Endothelial cell (in vitro differentiated cells): ENCODE results near the gene UGT1A6. TPM values are rescaled to one million over a fixed set of nuclear protein-coding genes. Genes with fewer than 3 reads are reported as not detected.

Experiments used
- DNase-seq: peaks from one replicate; pipeline ENCODE4 v3.0.0; 2021; ENCODE audit warnings: low spot score
- H3K27ac Mint-ChIP-seq: one replicate; pipeline ENCODE4 v1.8.0; 2021; ENCODE audit warnings: mixed read lengths, inconsistent platforms; ENCODE audit not compliant: unreplicated experiment
- H3K27me3 Mint-ChIP-seq: one replicate; pipeline ENCODE4 v1.8.0; 2021; ENCODE audit warnings: mild to moderate bottlenecking, moderate library complexity, mixed read lengths, inconsistent platforms; ENCODE audit not compliant: unreplicated experiment
- H3K36me3 Mint-ChIP-seq: one replicate; pipeline ENCODE4 v1.8.0; 2021; ENCODE audit warnings: mild to moderate bottlenecking, low read depth, mixed read lengths, inconsistent platforms; ENCODE audit not compliant: unreplicated experiment
- H3K4me1 Mint-ChIP-seq: one replicate; pipeline ENCODE4 v1.8.0; 2021; ENCODE audit warnings: mild to moderate bottlenecking, mixed read lengths, inconsistent platforms; ENCODE audit not compliant: unreplicated experiment
- H3K4me3 Mint-ChIP-seq: one replicate; pipeline ENCODE4 v1.8.0; 2021; ENCODE audit warnings: mild to moderate bottlenecking, mixed read lengths, inconsistent platforms; ENCODE audit not compliant: unreplicated experiment
- H3K9me3 Mint-ChIP-seq: one replicate; pipeline ENCODE4 v1.8.0; 2021; ENCODE audit warnings: mixed read lengths, inconsistent platforms; ENCODE audit not compliant: unreplicated experiment
- total RNA-seq: library from RNA; stranded (reverse); fragmentation: NEBNext Ultra II Directional; extraction: Animal tissue kit (Norgen Biotek cat#: 25700); gene quantifications from one replicate; pipeline ENCODE4 v1.2.1, GENCODE V29; 2021; ENCODE audit not compliant: unreplicated experiment
- TF ChIP-seq, protein P1 (sequence below): fragments of 200-600 bp; sonication (generic); IDR thresholded peaks from one replicate; pipeline ENCODE4 v1.5.0; 2021; ENCODE audit warnings: antibody characterized with exemption; ENCODE audit not compliant: unreplicated experiment

The UGT1A6 gene
- total RNA-seq, 1 donor from 2014 or later: not detected

- no peaks in the 10 kb centered on the region for H3K27me3 Mint-ChIP-seq
- no peaks in the 10 kb centered on the region for H3K36me3 Mint-ChIP-seq
- no peaks in the 10 kb centered on the region for H3K9me3 Mint-ChIP-seq
- H3K27ac Mint-ChIP-seq: no peak overlapping the region
- no peak overlapping the region for H3K4me3 Mint-ChIP-seq
- no peaks in the 10 kb centered on the region for H3K4me1 Mint-ChIP-seq
- TF ChIP-seq, protein P1, sequence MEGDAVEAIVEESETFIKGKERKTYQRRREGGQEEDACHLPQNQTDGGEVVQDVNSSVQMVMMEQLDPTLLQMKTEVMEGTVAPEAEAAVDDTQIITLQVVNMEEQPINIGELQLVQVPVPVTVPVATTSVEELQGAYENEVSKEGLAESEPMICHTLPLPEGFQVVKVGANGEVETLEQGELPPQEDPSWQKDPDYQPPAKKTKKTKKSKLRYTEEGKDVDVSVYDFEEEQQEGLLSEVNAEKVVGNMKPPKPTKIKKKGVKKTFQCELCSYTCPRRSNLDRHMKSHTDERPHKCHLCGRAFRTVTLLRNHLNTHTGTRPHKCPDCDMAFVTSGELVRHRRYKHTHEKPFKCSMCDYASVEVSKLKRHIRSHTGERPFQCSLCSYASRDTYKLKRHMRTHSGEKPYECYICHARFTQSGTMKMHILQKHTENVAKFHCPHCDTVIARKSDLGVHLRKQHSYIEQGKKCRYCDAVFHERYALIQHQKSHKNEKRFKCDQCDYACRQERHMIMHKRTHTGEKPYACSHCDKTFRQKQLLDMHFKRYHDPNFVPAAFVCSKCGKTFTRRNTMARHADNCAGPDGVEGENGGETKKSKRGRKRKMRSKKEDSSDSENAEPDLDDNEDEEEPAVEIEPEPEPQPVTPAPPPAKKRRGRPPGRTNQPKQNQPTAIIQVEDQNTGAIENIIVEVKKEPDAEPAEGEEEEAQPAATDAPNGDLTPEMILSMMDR: no peak
- DNase-seq: no peak
These were observed 72.1 kb downstream of the UGT1A6 start for GRCh38 chr2:233764761-233765160.

- Mint-ChIP-seq H3K4me3 (no peak overlapping the region), H3K4me1 (no peaks in the 10 kb centered on the region), H3K27ac (no peak overlapping the region), H3K27me3 (no peaks in the 10 kb centered on the region), H3K9me3 (no peaks in the 10 kb centered on the region), H3K36me3 (no peaks in the 10 kb centered on the region)
- no peak for DNase-seq
- TF ChIP-seq, protein P1: no peak
These were observed 73.7 kb downstream of the UGT1A6 start for GRCh38 chr2:233766416-233766815.

- H3K27ac Mint-ChIP-seq: no peak overlapping the region
- no peaks in the 10 kb centered on the region for H3K4me1 Mint-ChIP-seq
- TF ChIP-seq, protein P1: no peak
- no peaks in the 10 kb centered on the region for H3K27me3 Mint-ChIP-seq
- H3K36me3 Mint-ChIP-seq: no peaks in the 10 kb centered on the region
- no peaks in the 10 kb centered on the region for H3K9me3 Mint-ChIP-seq
- no peak for DNase-seq
- no peak overlapping the region for H3K4me3 Mint-ChIP-seq
These were observed 75.4 kb downstream of the UGT1A6 start for GRCh38 chr2:233768076-233768475.

DNA sequence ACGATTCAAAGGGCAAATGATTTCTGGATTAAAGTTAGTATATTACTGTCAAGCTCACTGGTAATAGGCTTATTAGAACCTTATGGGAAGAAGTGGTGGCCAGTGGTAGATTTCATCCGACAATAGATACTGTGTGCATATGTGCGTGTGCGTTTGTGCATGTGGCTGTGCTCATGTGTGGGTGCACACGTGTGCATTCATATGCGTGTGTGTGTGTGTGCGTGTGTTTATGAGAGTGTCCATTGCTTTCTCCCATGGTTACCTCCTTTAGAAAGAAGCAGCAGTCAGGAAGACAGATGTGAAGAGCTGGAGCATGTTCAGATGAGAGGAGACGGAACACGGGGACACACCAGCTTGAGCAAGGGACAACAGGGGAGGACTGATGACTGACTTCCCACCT is 76.6 kb downstream of the UGT1A6 start:
- Mint-ChIP-seq H3K4me1 (no peaks in the 10 kb centered on the region), H3K4me3 (no peak overlapping the region), H3K9me3 (no peaks in the 10 kb centered on the region), H3K27ac (no peak overlapping the region), H3K36me3 (no peaks in the 10 kb centered on the region), H3K27me3 (no peaks in the 10 kb centered on the region)
- DNase-seq: no peak
- TF ChIP-seq, protein P1: no peak

GRCh38 chr2:233772153-233772552 is 79.5 kb downstream of the UGT1A6 start:
- no peak for DNase-seq
- Mint-ChIP-seq H3K9me3 (no peaks in the 10 kb centered on the region), H3K27me3 (no peaks in the 10 kb centered on the region), H3K36me3 (no peaks in the 10 kb centered on the region), H3K4me3 (no peak overlapping the region), H3K27ac (no peak overlapping the region), H3K4me1 (no peaks in the 10 kb centered on the region)
- TF ChIP-seq, protein P1: no peak
